Activated CD4-positive, alpha-beta T cell treated with anti-CD3 and anti-CD28 coated beads for 36 hours (primary cell): ENCODE data around the gene SUCLG1. TPM values are rescaled to one million over a fixed set of nuclear protein-coding genes. Genes with fewer than 3 reads are reported as not detected.
A peak's percentile ranks its signal among the peaks of the same experiment; 100 is the strongest.

Source experiments
- ATAC-seq: fragments of 200-7000 bp; cut with Tn5 transposase; one replicate; pipeline ENCODE4 v1.10.0; 2021; ENCODE audit warnings: mild to moderate bottlenecking, moderate library complexity
- CTCF ChIA-PET: fragments of 350-600 bp; sonication (Branson Sonifier 250); formaldehyde crosslinking; loops from one replicate; lab custom pipeline; 2021; ENCODE audit warnings: antibody characterized with exemption; lab: Charles Lee
- POLR2A ChIA-PET: fragments of 350-600 bp; sonication (Branson Sonifier 250); formaldehyde crosslinking; loops from one replicate; lab custom pipeline; 2021; ENCODE audit warnings: antibody characterized with exemption, inconsistent platforms; lab: Charles Lee
- DNase-seq: peaks from one replicate; pipeline ENCODE4 v3.0.0-alpha.2; 2020
- H3K27ac Mint-ChIP-seq: one replicate; pipeline ENCODE4 v1.8.0; 2021; ENCODE audit warnings: mixed read lengths
- H3K27me3 Mint-ChIP-seq: one replicate; pipeline ENCODE4 v1.8.0; 2021; ENCODE audit warnings: mixed read lengths
- H3K36me3 Mint-ChIP-seq: one replicate; pipeline ENCODE4 v1.8.0; 2021; ENCODE audit warnings: low read depth, mixed read lengths
- H3K4me1 Mint-ChIP-seq: one replicate; pipeline ENCODE4 v1.8.0; 2021; ENCODE audit warnings: mixed read lengths
- H3K4me3 Mint-ChIP-seq: one replicate; pipeline ENCODE4 v1.8.0; 2021; ENCODE audit warnings: mild to moderate bottlenecking, moderate library complexity, mixed read lengths
- H3K9me3 Mint-ChIP-seq: one replicate; pipeline ENCODE4 v1.8.0; 2021; ENCODE audit warnings: low read depth, mixed read lengths
- intact Hi-C, 2 experiments: fragments of 100-400 bp; cut with DNase I in 1 of 2; cut with micrococcal nuclease in 1 of 2; formaldehyde crosslinking; loops; one replicate each; pipeline versions ENCODE4 v1.14.2 to v1.15.1; 2022 to 2024; cut with DNase I, micrococcal nuclease
- total RNA-seq, 2 experiments: library from RNA; stranded (reverse); gene quantifications; one replicate each; pipeline ENCODE4 v1.2.3, GENCODE V29; 2021

Gene SUCLG1
- total RNA-seq, 2 experiments from 2014 or later: 60.7 to 68.9 TPM

DNA sequence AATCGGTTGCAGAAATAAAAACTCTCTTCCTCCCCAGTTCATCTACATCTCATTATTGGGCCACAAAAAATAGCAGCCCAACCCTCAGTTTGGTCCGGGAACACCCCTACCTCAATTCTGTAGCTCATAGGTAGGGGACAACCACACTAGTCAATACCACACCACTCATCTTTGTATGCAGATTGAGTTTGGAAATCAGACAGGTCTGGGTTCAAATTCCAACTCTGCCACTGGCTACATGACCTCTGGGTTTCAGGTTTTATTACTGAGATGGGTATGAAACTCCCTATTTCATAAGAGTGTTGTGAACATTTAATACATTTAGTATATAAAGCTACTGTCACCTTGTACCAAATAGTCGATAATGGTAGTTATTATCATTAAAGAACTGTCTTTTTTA lies 2.2 kb upstream of the SUCLG1 start:
- intact Hi-C loops: no loop called here
- peaks cover 2% of the 10 kb centered on the region for H3K36me3 Mint-ChIP-seq
- ATAC-seq (no peak), DNase-seq (no peak)
- peaks cover 2% of the 10 kb centered on the region for H3K9me3 Mint-ChIP-seq
- H3K4me1 Mint-ChIP-seq: peaks cover 22% of the 10 kb centered on the region
- no peak overlapping the region for H3K4me3 Mint-ChIP-seq
- CTCF ChIA-PET: interaction anchor here (0.8 to 1.4 kb wide), 4 partner anchors 10 to 840 kb away, joined by 3 to 4 read pairs (median 4); no protein-coding TSS in a partner anchor
- H3K27me3 Mint-ChIP-seq: no peaks in the 10 kb centered on the region
- POLR2A ChIA-PET: no interaction called here
- no peak overlapping the region for H3K27ac Mint-ChIP-seq

DNA sequence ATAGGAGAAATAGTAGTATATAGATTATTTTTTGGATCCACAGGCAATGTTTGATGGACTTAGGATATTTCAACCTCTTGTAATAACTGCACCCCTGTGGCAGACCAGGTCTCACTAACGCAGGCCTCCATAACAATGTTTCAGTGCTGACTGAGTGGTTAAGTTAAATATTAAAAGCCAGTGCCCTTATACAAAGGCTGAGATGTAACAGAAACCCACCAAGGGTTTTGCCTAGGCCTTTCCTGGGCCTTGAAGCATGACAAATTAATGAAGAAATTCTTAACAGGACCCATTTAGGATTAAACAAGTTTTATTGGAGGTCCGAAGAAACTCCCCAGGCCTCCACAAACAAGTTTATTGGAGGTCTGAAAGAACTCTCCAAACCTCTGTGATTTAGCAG lies 1.6 kb upstream of the SUCLG1 start:
- Mint-ChIP-seq H3K27me3 (no peaks in the 10 kb centered on the region), H3K9me3 (peaks cover 2% of the 10 kb centered on the region), H3K36me3 (peaks cover 2% of the 10 kb centered on the region), H3K27ac (no peak overlapping the region), H3K4me1 (peaks cover 28% of the 10 kb centered on the region), H3K4me3 (no peak overlapping the region)
- ATAC-seq: no peak
- DNase-seq: no peak
- intact Hi-C loops: no loop called here
- POLR2A ChIA-PET: no interaction called here
- CTCF ChIA-PET: interaction anchor here (1.0 to 1.4 kb wide), 2 partner anchors 10 to 465 kb away, joined by 4 read pairs; no protein-coding TSS in a partner anchor

DNA sequence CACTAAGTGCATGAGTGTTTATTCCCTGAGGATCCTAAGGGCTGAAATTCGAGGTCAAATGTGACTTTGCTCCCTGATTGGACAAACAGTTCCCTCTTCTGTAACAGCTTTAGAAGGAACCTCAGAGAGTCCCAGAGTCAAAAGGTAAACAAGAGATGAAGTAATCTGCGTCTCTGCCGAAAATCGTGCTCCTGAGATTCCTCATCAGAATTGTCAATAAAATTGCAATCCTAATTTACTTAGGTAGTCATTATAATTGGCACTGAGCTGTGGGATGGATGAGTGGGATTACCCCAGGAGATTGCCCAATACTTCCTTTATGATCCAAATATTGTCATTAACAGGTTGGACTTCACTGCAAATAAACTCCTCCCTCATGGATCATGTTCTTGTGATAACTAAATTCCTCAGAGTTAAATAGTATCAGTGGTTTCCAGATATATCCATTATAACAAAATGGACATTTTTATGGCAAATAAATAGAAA lies 907 bp upstream of the SUCLG1 start:
- Mint-ChIP-seq H3K27me3 (no peaks in the 10 kb centered on the region), H3K9me3 (peaks cover 2% of the 10 kb centered on the region), H3K4me3 (peak overlapping the region; percentile 94), H3K4me1 (peaks cover 28% of the 10 kb centered on the region), H3K27ac (peak overlapping the region; percentile 55), H3K36me3 (peaks cover 2% of the 10 kb centered on the region)
- ChIA-PET POLR2A (no interaction called here), CTCF (interaction anchor here (1.1 to 1.4 kb wide), 3 partner anchors 9 to 466 kb away, joined by 3 to 4 read pairs (median 4); no protein-coding TSS in a partner anchor)
- DNase-seq (no peak), ATAC-seq (no peak)
- intact Hi-C loops: loop anchor here in 1 of 2 experiments (1.0 to 5.0 kb wide), 5 partner anchors 56 to 957 kb away; partner anchors contain the start of genes DNAH6, SH2D6 and TMSB10

DNA sequence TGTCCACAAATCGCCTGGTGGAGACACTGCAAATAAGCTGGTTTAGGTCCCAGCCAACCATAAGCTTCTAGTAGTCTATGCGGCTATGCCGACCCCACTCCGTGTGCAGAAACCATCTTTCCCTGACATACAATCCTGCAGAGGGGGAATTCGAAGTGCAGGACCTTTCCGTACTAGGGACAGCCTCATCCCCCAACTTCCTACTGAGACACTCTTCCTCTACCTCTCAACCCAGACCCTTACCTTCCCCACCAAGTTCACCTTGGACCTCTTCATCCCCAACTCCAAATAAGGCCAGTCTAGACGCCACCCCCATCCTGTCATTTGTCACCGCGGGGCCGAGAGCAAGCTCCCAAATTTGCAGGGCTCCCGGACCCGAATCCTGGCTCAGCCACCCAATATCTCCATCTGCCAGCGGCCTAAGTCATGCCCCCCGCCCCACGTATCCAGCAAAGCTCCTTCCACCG lies 496 bp downstream of the SUCLG1 start:
- Mint-ChIP-seq H3K27me3 (no peaks in the 10 kb centered on the region), H3K9me3 (no peaks in the 10 kb centered on the region), H3K4me3 (peak overlapping the region; percentile 94), H3K36me3 (peaks cover 2% of the 10 kb centered on the region), H3K27ac (peak overlapping the region; percentile 98), H3K4me1 (peaks cover 35% of the 10 kb centered on the region)
- CTCF ChIA-PET: interaction anchor here (0.7 to 1.3 kb wide), 4 partner anchors 10 to 467 kb away, joined by 3 read pairs; no protein-coding TSS in a partner anchor
- POLR2A ChIA-PET: interaction anchor here (0.9 to 1.3 kb wide), 2 partner anchors 13 to 488 kb away, joined by 3 read pairs; no protein-coding TSS in a partner anchor
- DNase-seq: peak; percentile 49
- peak; percentile 16 for ATAC-seq
- intact Hi-C loops: loop anchor here in 1 of 2 experiments (1.0 to 5.0 kb wide), 5 partner anchors 58 to 959 kb away; partner anchors contain the start of genes DNAH6, SH2D6 and TMSB10

DNA sequence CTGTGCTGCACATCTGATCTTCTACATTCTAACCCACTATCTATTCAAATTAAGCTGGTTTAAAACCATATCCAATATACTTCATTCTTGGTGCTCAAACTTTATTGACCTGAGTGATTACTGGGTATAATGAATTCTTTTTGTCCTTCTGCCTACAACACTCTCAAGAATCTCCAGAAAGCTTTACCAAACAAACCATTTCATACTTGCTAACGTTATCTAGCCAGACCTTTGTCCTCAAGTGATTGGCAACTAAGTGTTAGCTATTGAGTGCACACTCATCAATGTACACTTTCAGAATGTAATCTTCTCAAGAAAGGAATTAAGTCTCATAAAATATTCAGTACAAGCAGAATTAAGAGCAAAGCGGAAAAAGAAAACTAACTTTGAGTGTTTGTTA lies 1.4 kb downstream of the SUCLG1 start:
- H3K36me3 Mint-ChIP-seq: peaks cover 2% of the 10 kb centered on the region
- H3K4me3 Mint-ChIP-seq: peak overlapping the region; percentile 94
- POLR2A ChIA-PET: no interaction called here
- H3K27me3 Mint-ChIP-seq: no peaks in the 10 kb centered on the region
- DNase-seq (no peak), ATAC-seq (no peak)
- H3K4me1 Mint-ChIP-seq: peaks cover 39% of the 10 kb centered on the region
- intact Hi-C loops: loop anchor here in 1 of 2 experiments (2.0 to 5.0 kb wide), 2 partner anchors 469 to 960 kb away; partner anchors contain the start of gene SH2D6
- CTCF ChIA-PET: interaction anchor here (1.3 kb wide), 1 partner anchor 172 kb away, joined by 3 read pairs; no protein-coding TSS in a partner anchor
- no peaks in the 10 kb centered on the region for H3K9me3 Mint-ChIP-seq
- peak overlapping the region; percentile 38 for H3K27ac Mint-ChIP-seq

DNA sequence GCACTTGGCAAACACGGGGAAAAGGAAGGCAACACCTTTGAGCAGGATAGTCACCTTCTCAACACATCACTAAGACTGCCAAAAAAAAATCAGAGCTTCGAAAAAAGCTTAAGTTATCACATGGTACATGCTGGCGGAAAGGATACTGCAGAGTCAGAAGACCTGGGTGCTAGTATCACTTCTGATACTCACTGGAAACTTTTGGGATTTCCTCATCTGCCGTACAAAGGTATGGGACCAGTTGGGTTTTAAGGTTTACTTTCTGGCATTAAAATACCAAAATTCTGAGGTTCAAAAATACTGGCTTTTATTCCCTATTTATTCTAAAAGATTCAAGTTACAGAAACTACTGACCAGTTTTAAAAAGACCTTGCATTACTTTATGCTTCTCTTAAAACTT lies 2.9 kb downstream of the SUCLG1 start:
- DNase-seq (no peak), ATAC-seq (no peak)
- Mint-ChIP-seq H3K36me3 (peaks cover 2% of the 10 kb centered on the region), H3K4me1 (peaks cover 47% of the 10 kb centered on the region), H3K27me3 (no peaks in the 10 kb centered on the region), H3K27ac (no peak overlapping the region), H3K9me3 (no peaks in the 10 kb centered on the region), H3K4me3 (no peak overlapping the region)
- intact Hi-C loops: loop anchor here in 1 of 2 experiments (5.0 kb wide), 1 partner anchor 961 kb away; the partner anchor contains the start of gene SH2D6
- POLR2A ChIA-PET: no interaction called here
- CTCF ChIA-PET: interaction anchor here (0.7 kb wide), 2 partner anchors 180 to 676 kb away, joined by 3 read pairs; no protein-coding TSS in a partner anchor

DNA sequence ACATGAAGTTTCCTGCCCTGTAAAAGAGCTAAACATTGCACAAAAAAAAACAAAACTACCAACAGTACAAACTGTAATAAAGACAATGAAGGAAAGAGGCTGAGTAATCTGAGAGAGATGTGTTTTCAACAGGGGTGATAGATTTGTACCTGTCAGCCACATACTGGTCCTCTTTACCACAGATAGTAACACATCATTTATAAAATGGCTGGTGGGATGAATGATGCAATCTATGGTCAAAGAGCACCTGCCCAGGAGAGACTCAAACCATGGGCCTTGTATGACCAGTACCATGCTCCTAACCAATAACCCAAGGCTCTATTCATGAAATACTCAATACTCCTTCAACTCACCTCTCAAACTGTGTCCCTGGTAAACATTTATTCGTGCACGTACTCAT lies 4.5 kb downstream of the SUCLG1 start:
- intact Hi-C loops: no loop called here
- Mint-ChIP-seq H3K27me3 (no peaks in the 10 kb centered on the region), H3K27ac (peak overlapping the region; percentile 39), H3K4me1 (peaks cover 60% of the 10 kb centered on the region), H3K36me3 (peaks cover 2% of the 10 kb centered on the region), H3K9me3 (no peaks in the 10 kb centered on the region), H3K4me3 (no peak overlapping the region)
- ATAC-seq (no peak), DNase-seq (no peak)
- ChIA-PET CTCF (interaction anchor here (0.9 kb wide), 1 partner anchor 472 kb away, joined by 3 read pairs; no protein-coding TSS in a partner anchor), POLR2A (interaction anchor here (0.8 kb wide), 1 partner anchor 348 kb away, joined by 3 read pairs; no protein-coding TSS in a partner anchor)

DNA sequence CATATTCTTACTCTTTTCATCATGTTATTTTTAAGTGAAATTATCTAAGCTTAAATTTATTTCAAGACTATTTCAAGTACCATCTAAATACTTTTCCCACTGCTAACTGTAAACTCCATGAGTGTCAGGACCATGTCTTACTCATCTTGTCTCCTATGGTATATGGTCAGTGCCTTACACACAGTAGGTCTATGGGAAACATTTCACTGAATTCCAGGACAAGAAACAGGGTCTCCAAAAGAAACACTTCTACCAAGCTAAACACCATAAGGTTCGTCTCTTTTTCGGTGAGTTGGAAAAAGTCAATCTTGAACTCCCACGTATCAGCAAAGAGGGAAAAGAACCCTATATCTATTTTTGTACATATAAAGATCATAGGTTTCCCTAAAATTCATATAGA lies 6.5 kb downstream of the SUCLG1 start:
- intact Hi-C loops: no loop called here
- ChIA-PET CTCF (no interaction called here), POLR2A (no interaction called here)
- Mint-ChIP-seq H3K27me3 (no peaks in the 10 kb centered on the region), H3K27ac (no peak overlapping the region), H3K4me1 (peaks cover 51% of the 10 kb centered on the region), H3K9me3 (no peaks in the 10 kb centered on the region), H3K36me3 (peaks cover 2% of the 10 kb centered on the region), H3K4me3 (no peak overlapping the region)
- ATAC-seq (no peak), DNase-seq (no peak)

DNA sequence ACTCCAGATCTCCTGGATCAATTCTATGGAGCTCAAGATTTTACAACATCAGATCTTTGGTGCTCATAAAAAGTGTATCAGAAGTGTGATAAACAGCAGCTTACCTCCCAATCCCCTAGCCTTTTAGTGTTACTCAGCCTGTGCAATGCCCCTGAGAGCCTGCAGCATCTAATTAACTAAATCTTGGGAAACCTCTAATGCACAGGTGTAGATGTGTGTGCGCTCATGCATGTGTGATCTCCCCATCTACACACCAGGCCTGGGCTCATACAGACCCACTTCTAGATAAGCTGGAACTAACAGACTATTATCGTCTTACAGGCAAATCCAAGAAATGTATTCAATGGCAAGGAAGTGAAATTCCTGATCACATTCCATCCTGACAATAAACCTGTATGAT lies 7.5 kb downstream of the SUCLG1 start:
- ChIA-PET POLR2A (no interaction called here), CTCF (no interaction called here)
- Mint-ChIP-seq H3K4me3 (no peak overlapping the region), H3K27ac (no peak overlapping the region), H3K4me1 (peaks cover 40% of the 10 kb centered on the region), H3K9me3 (no peaks in the 10 kb centered on the region), H3K36me3 (peaks cover 6% of the 10 kb centered on the region), H3K27me3 (no peaks in the 10 kb centered on the region)
- DNase-seq (no peak), ATAC-seq (no peak)
- intact Hi-C loops: no loop called here

DNA sequence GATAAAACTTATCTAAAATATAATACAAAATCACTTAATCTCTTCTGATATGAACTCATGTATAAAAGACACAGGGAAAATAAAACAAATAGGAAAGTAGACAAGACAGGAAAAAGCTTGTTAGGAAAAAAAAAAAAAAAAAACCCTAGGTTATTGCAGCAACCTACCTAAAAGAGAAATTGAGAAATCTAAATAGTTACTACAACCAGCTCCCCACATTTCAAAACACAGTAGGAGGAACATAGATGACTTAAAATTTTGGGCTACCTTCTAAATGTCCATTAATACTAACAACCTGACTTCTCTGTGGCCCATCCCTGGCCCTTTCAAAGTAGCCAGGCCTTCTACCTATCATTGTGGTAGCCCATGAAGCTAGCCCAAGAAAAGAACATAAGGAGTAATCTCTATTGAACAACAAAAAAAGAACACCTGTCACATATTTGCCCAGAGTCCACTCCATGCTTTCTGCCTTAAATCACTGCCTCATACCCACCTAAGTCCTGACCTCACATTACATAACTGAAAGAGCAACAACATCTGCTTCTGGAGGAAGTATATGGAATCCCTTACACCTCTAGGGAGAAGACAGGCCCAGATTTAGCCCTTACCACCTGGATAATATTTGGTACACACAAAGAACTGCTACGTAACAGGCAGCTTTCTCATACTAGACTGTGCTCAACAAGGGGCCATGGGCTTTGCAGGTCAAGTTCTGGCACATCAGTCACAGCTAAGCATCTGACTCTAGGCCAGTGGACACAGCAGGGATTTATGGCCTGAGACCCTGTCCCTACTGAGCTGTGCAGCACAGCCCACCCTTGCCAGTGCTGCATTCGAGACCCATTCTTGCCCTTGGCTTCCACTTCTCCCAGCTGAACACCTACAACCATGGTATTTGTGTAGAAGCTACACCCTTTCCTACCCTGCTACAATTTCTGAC lies 8.5 kb downstream of the SUCLG1 start:
- POLR2A ChIA-PET: no interaction called here

DNA sequence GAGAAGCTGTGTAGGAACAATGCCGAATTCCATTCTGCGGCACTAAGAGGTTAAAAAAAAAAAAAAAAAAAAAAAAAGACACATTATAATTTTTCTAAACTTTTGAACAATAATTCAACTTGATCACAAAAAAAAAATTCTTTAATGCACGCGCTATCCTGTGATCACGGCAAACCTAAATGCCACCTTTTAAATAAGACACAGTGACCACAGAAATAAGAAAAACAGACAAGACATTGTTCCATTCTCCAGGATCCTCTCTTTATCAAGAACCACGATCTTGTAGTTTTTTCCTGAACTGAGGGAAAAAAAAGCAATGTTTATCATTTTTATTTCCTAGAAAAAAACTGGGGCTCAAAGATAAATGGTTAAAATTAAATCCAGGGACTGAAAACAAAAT lies 9.4 kb downstream of the SUCLG1 start:
- CTCF ChIA-PET: no interaction called here
- H3K27me3 Mint-ChIP-seq: no peaks in the 10 kb centered on the region

More for the DNA sequence above, 8.5 kb downstream of the SUCLG1 start:
- no peaks in the 10 kb centered on the region for H3K27me3 Mint-ChIP-seq
- peaks cover 16% of the 10 kb centered on the region for H3K36me3 Mint-ChIP-seq
- ATAC-seq: no peak
- CTCF ChIA-PET: interaction anchor here (0.6 kb wide), 1 partner anchor 561 kb away, joined by 3 read pairs; no protein-coding TSS in a partner anchor
- no peak overlapping the region for H3K4me3 Mint-ChIP-seq
- no peak overlapping the region for H3K27ac Mint-ChIP-seq
- H3K4me1 Mint-ChIP-seq: peaks cover 32% of the 10 kb centered on the region
- intact Hi-C loops: no loop called here
- H3K9me3 Mint-ChIP-seq: no peaks in the 10 kb centered on the region
- no peak for DNase-seq

More for the DNA sequence above, 9.4 kb downstream of the SUCLG1 start:
- Mint-ChIP-seq H3K27ac (no peak overlapping the region), H3K4me1 (peaks cover 30% of the 10 kb centered on the region), H3K36me3 (peaks cover 20% of the 10 kb centered on the region), H3K9me3 (no peaks in the 10 kb centered on the region), H3K4me3 (no peak overlapping the region)
- DNase-seq: no peak
- intact Hi-C loops: no loop called here
- POLR2A ChIA-PET: no interaction called here
- ATAC-seq: no peak
